ENCODE results near the gene HHATL.

GRCh38 chr3:42685363-42685881 is 17.2 kb downstream of the HHATL start, which contains the start of gene KLHL40:
- TF ChIP-seq, protein P1, sequence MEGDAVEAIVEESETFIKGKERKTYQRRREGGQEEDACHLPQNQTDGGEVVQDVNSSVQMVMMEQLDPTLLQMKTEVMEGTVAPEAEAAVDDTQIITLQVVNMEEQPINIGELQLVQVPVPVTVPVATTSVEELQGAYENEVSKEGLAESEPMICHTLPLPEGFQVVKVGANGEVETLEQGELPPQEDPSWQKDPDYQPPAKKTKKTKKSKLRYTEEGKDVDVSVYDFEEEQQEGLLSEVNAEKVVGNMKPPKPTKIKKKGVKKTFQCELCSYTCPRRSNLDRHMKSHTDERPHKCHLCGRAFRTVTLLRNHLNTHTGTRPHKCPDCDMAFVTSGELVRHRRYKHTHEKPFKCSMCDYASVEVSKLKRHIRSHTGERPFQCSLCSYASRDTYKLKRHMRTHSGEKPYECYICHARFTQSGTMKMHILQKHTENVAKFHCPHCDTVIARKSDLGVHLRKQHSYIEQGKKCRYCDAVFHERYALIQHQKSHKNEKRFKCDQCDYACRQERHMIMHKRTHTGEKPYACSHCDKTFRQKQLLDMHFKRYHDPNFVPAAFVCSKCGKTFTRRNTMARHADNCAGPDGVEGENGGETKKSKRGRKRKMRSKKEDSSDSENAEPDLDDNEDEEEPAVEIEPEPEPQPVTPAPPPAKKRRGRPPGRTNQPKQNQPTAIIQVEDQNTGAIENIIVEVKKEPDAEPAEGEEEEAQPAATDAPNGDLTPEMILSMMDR (IDR thresholded peaks at IDR 0.05; ENCODE audit: low read length): no peak
- TF ChIP-seq EZH2phosphoT487 (IDR thresholded peaks at IDR 0.05; ENCODE audit: low read length) (no peak), EZH2 (optimal IDR thresholded peaks at IDR 0.05; ENCODE audit: low read depth, low read length) (no peak)
